IPS-15b (cell line): ENCODE results near the gene ATP13A1.

ENCODE experiments used
- H3K27me3 ChIP-seq: one replicate; pipeline ENCODE4 v1.6.1; 2013; ENCODE audit warnings: low read length; ENCODE audit not compliant: control insufficient read depth, insufficient read depth
- H3K36me3 ChIP-seq: one replicate; pipeline ENCODE4 v1.6.1; 2013; ENCODE audit warnings: low read length; ENCODE audit not compliant: control insufficient read depth, insufficient read depth
- H3K4me1 ChIP-seq: one replicate; pipeline ENCODE4 v1.6.1; 2013; ENCODE audit warnings: mild to moderate bottlenecking, low read length; ENCODE audit not compliant: control insufficient read depth, insufficient read depth
- H3K4me3 ChIP-seq: one replicate; pipeline ENCODE4 v1.5.1; 2013; ENCODE audit warnings: low read depth, low read length
- H3K9ac ChIP-seq: one replicate; pipeline ENCODE4 v1.6.1; 2013; ENCODE audit warnings: low read depth, mild to moderate bottlenecking, low read length
- H3K9me3 ChIP-seq: one replicate; pipeline ENCODE4 v1.6.1; 2013; ENCODE audit warnings: mild to moderate bottlenecking, low read length; ENCODE audit not compliant: control insufficient read depth, insufficient read depth

ATP13A1 gene

GRCh38 chr19:19661675-19662251, 1.7 kb downstream of the ATP13A1 start:
- H3K9ac ChIP-seq, result no peak overlapping the region
- peaks cover 29% of the 10 kb centered on the region for H3K36me3 ChIP-seq
- H3K27me3 ChIP-seq, result no peaks in the 10 kb centered on the region
- peak overlapping the region; percentile 8 for H3K4me3 ChIP-seq
- H3K9me3 ChIP-seq, result no peaks in the 10 kb centered on the region
- peaks cover 9% of the 10 kb centered on the region for H3K4me1 ChIP-seq

DNA sequence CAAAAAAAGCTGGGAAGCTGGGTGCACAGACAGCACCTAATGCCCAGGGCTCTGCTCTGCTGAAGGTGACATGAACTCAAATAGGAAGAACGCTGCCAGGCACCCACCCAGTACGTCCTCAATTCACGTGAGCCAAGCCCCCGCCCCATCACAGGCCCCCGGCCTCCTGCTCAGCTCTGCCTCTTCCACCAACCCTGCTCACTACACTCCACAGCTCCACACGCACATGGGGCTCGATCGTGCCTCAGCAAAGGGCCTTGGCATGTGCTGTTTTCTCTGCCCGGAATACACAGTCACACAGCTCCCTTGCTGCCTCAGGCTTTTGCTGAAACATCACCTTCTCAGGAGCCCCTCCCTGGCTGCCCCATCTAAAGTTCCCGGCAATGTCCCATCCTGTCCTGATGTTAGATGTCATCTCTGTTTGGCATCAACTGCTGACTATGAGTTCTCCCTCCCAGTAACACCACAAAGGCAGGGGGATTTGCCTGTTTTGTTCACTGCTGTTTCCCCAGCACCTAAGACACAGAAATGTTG, 2.3 kb downstream of the ATP13A1 start:
- no peaks in the 10 kb centered on the region for H3K27me3 ChIP-seq
- peaks cover 35% of the 10 kb centered on the region for H3K36me3 ChIP-seq
- no peaks in the 10 kb centered on the region for H3K9me3 ChIP-seq
- no peak overlapping the region for H3K9ac ChIP-seq
- peak overlapping the region; percentile 8 for H3K4me3 ChIP-seq
- peaks cover 9% of the 10 kb centered on the region for H3K4me1 ChIP-seq

DNA sequence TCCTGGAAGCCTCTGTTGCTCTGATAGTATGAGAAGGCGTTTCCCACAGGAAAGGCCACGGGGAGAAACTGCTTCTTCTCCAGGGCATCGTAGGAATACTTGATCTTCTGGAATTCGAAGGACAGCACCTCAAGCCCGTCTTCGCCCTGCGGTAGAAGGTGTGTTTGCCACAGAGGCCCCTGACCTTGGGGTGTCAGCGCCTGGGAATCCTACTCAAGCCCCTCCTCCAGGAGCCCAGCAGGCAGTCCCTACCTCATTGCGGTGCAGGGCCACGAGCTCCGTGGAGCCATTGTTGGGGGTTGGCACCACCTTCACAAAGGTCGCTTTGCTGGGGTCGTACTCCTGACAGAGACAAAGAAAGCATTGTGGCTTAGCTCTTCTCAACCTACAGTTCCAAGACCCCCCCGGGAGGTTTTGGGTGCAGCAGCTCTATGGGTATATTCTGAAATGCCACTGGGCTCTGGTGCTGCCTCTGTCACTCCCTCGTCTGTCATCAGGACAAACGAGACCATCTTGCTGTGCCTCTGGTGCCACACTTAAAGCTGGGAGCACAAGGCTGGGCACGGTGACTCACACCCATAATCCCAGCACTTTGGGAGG, 3.7 kb downstream of the ATP13A1 start:
- H3K4me3 ChIP-seq, result no peak overlapping the region

DNA sequence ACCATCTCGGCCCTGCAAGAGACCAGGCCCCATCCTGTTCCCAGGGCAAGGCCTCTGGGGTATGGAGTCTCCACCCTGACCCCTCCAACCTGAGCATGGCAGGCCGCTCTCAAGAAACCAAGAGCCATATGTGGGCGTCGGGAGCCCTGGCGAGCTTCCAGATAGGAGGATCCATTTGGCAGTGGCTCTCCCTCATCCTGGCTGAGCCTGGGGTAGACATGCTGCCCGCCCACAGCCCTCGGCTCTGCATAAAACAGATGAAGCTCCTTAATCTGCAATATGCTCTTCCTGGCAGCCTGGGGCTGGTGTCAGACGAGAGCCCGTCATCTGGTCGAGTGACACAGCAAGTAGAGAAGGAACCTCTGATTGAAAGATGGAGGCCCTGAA, 6.1 kb downstream of the ATP13A1 start:
- Histone ChIP-seq H3K36me3 (peaks cover 72% of the 10 kb centered on the region), H3K9ac (no peak overlapping the region), H3K4me1 (peaks cover 6% of the 10 kb centered on the region), H3K27me3 (no peaks in the 10 kb centered on the region), H3K4me3 (no peak overlapping the region), H3K9me3 (no peaks in the 10 kb centered on the region)

More for the DNA sequence above, 3.7 kb downstream of the ATP13A1 start:
- Histone ChIP-seq H3K27me3 (no peaks in the 10 kb centered on the region), H3K36me3 (peaks cover 49% of the 10 kb centered on the region), H3K9me3 (no peaks in the 10 kb centered on the region), H3K9ac (no peak overlapping the region), H3K4me1 (peaks cover 9% of the 10 kb centered on the region)

GRCh38 chr19:19656451-19657396, 6.8 kb downstream of the ATP13A1 start:
- H3K4me1 ChIP-seq, result peaks cover 1% of the 10 kb centered on the region
- H3K9me3 ChIP-seq, result no peaks in the 10 kb centered on the region
- no peaks in the 10 kb centered on the region for H3K27me3 ChIP-seq
- no peak overlapping the region for H3K4me3 ChIP-seq
- no peak overlapping the region for H3K9ac ChIP-seq
- H3K36me3 ChIP-seq, result peaks cover 78% of the 10 kb centered on the region

DNA sequence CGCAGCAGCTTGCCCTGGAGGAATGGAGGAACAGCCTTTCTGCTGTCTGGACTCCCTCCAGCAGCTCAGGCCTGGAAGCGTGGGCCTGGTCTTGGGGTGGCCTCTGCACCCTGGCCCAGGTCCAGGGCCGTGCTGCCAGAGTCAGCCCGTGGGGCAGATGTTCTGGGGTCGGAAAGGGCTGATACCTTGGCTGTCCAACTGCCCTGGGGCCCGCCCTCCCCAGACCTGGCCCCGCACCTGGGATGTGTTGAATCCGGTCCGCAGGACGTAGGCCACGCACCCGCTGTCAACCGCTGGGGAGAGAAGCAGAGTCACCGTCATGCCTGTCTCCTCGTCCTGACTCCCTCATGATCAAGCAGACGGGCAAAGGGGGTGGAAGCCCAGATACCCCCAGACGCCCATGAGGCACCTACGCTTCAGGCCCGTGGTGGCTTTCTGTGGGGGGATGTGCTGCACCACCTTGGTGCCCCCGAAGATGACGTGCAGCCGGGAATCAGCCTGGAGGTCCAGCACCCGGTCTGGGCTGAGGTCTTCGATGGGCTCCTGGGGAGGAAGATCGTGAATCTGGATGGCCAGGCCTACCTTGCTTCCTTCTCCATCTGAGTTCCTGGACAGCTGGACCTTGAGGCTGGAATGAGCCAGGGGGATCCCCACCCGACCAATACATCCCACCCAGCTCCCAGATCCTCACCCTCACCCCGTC, 7.7 kb downstream of the ATP13A1 start:
- Histone ChIP-seq H3K4me3 (no peak overlapping the region), H3K36me3 (peaks cover 88% of the 10 kb centered on the region)

GRCh38 chr19:19655051-19655594, 8.4 kb downstream of the ATP13A1 start:
- H3K4me1 ChIP-seq, result no peaks in the 10 kb centered on the region
- peaks cover 93% of the 10 kb centered on the region for H3K36me3 ChIP-seq
- H3K9me3 ChIP-seq, result no peaks in the 10 kb centered on the region
- H3K9ac ChIP-seq, result no peak overlapping the region
- H3K4me3 ChIP-seq, result no peak overlapping the region
- no peaks in the 10 kb centered on the region for H3K27me3 ChIP-seq

More for the DNA sequence above, 7.7 kb downstream of the ATP13A1 start:
- H3K27me3 ChIP-seq, result no peaks in the 10 kb centered on the region
- no peaks in the 10 kb centered on the region for H3K4me1 ChIP-seq
- no peak overlapping the region for H3K9ac ChIP-seq
- no peaks in the 10 kb centered on the region for H3K9me3 ChIP-seq

GRCh38 chr19:19654441-19654840, 9.0 kb downstream of the ATP13A1 start:
- Histone ChIP-seq H3K27me3 (no peaks in the 10 kb centered on the region), H3K4me3 (no peak overlapping the region), H3K36me3 (peaks cover 93% of the 10 kb centered on the region), H3K9me3 (no peaks in the 10 kb centered on the region), H3K4me1 (no peaks in the 10 kb centered on the region), H3K9ac (no peak overlapping the region)

DNA sequence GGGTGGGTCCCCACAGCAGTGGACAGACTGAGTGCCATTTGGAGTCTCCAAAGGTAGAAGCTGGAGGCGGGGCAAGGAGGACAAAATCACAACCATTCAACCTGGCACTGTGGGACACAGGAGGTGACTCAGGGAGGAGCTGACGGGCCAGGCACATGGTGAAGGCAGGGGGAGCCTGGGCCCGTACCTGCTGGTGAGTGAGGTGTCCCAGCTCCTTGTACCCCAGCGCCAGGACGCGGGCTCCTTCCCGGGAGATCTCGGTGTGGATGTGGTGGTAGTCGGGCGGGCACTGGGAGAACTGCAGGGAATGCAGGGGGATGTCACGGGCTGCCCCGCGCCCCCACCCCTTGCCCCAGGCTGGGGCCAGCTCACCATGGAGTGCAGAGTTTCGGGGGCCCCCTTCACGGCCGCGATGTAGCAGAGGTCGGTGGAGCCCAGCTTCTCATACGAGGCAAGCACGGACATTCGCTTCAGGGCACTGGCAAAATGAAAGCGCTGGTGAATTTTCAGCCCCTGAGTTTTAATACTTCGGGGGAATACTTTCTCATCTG, 9.8 kb downstream of the ATP13A1 start:
- H3K27me3 ChIP-seq, result no peaks in the 10 kb centered on the region
- H3K4me3 ChIP-seq, result no peak overlapping the region
- no peaks in the 10 kb centered on the region for H3K4me1 ChIP-seq
- no peaks in the 10 kb centered on the region for H3K9me3 ChIP-seq
- H3K36me3 ChIP-seq, result peaks cover 94% of the 10 kb centered on the region
- no peak overlapping the region for H3K9ac ChIP-seq

- no peaks in the 10 kb centered on the region for H3K27me3 ChIP-seq
- no peaks in the 10 kb centered on the region for H3K4me1 ChIP-seq
- H3K9me3 ChIP-seq, result no peaks in the 10 kb centered on the region
- H3K9ac ChIP-seq, result no peak overlapping the region
- H3K4me3 ChIP-seq, result no peak overlapping the region
- peaks cover 87% of the 10 kb centered on the region for H3K36me3 ChIP-seq
These were observed 10.8 kb downstream of the ATP13A1 start for GRCh38 chr19:19652482-19653295.
